Activated CD4-positive, alpha-beta T cell treated with anti-CD3 and anti-CD28 coated beads, Interleukin-2, amount 50 U/mL, for 24 hours (primary cell): ENCODE data around the gene NBR1.
"Not testable (repeated sequence)": the region's sequence is repeated elsewhere in the genome, so short reads cannot be mapped to it uniquely, and the experiment has no call there.

ENCODE experiments used
- DNase-seq, 2 donors: peaks; one replicate each; pipeline ENCODE4 v3.0.0-alpha.2; 2020; ENCODE audit warnings: low read depth in 1 of 2, low spot score in 1 of 2

The NBR1 gene

DNA sequence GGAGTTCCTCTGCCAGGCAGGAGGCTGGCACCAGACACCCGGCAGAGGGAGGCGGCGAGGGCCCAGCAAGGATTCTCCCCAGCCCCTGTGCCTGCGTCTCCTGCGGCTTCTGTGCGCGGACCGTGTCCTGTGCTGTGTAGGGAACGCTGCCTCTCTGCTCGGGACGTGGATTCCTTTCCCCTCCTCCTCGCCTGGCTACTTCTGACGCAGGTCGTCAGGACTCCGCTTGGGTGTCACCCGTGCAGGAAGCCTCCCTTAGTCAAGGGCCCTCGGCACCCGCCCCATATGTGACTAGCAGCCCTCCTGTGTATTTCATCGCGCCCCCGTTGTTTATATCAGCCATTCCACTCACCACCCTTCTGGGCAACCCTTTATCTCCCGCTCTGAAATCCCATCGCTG is 75.4 kb downstream of the NBR1 start:
- not testable (repeated sequence) for DNase-seq
